Activated T-helper 9 cell treated with anti-CD3 and anti-CD28 coated beads, Interleukin-2, amount 50 U/mL, for 16 hours (primary cell): ENCODE measurements around the gene KRTAP4-9.
"Not testable (repeated sequence)": the region's sequence is repeated elsewhere in the genome, so short reads cannot be mapped to it uniquely, and the experiment has no call there.

Experiments
- DNase-seq: peaks from one replicate; pipeline ENCODE4 v3.0.0-alpha.2; 2020; ENCODE audit warnings: low read depth

The KRTAP4-9 gene

GRCh38 chr17:41131979-41132378 lies 26.8 kb downstream of the KRTAP4-9 start:
- DNase-seq = no peak

DNA sequence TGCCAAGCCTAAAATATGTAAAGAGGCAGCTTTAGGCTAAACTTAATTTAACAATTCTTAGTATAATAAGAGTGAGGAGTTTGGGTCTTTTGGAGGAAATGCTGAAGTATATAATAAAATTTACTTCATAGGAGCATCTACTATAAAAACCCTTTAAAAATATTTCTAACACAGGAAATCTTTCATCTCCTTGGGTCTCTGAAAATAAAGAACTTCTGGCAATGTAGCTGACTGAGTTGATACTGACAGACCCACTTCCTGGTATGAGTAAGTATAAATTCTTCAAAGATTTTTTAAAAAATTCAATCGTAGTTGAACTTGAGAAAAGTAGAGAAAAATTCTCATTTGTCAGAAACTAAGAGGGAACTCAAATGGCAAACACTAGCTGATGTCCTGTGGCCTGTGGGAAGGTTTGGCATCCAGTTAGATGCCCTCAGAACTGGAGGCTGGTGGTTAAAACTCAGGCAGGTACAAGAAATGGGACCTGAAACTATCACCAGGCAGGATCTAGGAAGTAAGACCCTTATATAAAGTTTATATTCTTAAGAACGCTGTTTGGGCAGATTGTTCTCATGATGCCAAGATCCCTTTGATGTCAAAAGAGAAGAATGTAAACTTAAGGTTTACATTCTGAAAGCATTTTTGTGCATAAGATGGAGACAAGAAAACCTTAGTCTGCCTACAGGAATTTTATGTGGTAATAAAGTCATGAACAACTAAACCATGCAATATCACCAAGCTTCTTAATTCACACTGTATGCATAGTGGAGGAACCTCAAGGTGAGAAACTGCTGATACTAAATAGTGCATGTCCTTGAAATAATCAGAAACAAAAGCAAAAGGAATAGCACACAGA lies 28.9 kb downstream of the KRTAP4-9 start:
- DNase-seq = no peak

- not testable (repeated sequence) for DNase-seq
These were observed 34.7 kb downstream of the KRTAP4-9 start for GRCh38 chr17:41139865-41140264.

DNA sequence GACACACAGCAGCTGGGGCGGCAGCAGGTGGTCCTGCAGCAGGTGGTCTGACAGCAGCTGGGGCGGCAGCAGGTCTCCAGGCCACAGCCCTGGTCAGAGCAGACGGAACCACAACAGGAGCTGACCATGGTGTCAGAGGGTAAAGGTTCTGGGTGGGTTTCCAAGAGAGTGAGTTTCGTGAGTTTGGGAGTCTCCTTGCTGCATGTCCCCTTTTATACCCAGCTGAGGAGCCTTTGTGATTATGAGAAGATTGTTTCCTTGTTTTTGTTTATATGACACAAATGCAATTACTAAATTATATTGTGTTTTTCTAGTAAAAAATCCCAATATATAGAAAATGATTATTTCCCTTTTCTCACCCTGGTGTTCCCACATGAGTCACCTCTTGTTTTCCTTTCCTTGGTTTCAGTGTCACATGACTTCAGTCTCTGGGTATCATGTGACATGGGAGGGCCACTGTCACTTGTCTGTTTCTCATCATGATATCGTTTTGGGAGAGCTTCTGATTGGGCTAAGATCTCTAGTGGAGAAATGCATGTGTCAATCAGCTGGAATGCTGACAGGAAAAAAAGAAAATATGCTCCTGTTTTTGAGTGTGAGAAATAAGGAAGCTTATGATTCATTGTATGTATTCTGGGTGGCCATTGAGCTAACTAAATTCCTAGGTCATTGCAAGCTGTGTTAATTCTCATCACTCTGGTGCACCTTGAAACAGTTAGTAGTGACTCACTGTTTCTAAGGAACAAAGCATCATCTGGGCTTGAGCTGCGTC lies 35.4 kb downstream of the KRTAP4-9 start, which contains the start of gene KRTAP4-6:
Gene KRTAP4-6, minus strand, starts transcription at position 185 of the 772 bp plus-strand sequence. Its CDS starts 57 bp downstream, at position 128.
- DNase-seq = no peak

DNA sequence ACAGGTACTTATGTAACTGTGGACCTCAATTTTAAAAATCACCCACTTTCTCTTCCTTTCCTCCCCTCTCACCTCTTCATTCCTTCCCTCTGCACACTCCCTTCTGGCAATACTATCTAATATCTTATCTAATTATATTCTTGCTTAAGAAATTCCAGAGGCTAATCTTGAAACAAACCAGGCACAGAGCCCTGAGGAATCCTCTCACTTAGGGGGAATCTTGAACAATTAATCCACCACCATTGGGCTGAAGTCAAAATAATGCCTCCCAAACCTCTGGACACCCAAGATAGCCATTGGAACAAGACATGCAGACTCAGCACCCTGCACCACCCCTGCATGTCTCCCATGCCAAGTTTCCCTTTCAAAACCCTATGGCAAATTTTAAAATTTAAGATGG lies 36.2 kb downstream of the KRTAP4-9 start:
- DNase-seq = no peak

DNA sequence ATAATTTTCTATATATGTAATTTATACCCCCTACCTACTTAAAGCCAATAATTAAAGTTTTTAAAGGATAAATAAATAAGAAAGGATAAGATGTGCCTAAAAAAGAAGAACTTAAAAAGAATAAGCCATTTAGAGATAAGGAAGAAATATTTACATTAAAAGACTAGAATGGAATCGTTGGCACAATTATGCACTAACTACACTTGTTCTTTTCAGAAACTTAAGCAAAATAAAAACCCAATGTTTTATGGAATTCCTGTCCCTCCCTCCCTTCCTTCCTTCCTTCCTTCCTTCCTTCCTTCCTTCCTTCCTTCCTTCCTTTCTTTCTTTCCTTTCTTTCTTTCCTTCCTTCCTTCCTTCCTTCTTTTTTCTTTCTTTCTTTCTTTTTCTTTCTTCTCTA lies 39.7 kb downstream of the KRTAP4-9 start:
- DNase-seq = no peak

DNA sequence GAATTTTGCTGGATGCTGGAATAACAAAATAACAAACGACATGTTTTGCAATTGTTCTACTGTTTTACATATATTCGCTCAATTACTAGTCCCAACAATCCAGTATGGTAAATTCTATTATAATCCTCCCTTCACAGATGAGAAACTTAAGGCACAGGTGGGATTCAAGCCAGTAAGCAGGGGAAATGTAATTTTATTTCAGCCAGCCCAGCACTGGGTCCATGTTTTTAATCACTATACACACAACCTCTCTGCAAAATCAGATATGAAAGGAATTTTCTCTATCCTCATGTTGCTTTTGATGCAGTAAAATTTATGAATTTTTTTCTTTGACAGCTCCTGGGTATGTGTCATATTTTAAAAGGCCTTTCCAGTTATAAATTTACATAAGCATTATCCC lies 40.1 kb downstream of the KRTAP4-9 start:
- no peak for DNase-seq

DNA sequence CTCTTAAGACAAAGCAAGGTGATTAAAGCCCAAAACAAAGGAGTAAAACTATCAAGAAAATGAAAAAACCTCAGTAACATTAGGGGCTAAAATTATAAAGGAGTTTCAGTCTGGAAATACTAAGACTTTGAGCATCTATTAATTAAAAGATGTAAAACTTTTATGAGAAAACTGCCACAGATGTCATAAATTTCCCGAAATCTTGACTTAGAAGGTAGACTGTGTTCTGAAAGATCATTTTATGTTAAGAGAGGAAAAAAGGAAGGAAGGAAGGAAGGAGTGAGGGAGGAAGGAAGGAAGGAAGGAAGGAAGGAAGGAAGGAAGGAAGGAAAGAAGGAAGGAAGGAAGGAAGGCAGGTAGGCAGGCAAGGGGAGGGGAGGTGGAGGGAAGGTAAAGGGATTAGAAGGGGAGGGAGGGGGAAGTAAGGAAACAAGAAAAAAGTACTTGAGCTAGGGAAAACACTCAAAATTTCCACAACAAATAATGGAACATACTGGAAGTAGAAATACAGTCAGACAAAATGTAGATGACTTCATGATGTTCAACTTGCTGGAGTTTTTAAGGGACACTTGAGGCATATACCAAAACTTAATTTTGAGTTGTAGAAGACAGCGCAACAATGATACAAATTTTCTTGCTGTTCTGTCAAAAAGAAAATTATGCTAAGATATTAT lies 42.5 kb downstream of the KRTAP4-9 start:
- DNase-seq = no peak

DNA sequence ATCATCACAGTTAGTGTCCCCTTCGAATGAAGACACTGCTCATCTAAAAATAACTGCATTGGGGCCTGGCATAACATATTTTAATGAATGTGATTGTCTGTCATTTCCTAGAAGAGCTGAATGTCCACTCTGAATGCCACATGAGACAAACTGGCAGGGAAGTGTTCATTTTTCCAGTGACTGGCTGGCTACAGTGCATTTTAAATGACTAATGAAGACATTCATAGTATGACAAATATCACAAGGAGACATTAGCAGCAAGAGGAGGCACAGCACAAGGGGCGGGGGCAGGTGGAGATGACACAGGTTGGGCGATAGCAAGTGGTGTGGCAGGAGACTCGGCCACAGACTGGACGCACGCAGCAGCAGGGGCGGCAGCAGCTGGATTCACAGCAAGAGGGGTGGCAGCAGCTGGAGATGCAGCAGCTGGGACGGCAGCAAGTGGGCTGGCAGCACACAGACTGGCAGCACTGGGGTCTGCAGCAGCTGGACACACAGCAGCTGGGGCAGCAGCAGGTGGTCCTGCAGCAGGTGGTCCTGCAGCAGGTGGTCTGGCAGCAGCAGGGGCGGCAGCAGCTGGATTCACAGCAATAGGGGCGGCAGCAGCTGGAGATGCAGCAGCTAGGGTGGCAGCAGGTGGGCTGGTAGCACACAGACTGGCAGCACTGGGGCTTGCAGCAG lies 43.9 kb downstream of the KRTAP4-9 start:
- not testable (repeated sequence) for DNase-seq

GRCh38 chr17:41149652-41149985 lies 44.4 kb downstream of the KRTAP4-9 start, which contains the start of gene KRTAP4-5:
Gene KRTAP4-5 (minus strand): TSS chr17:41149825. CDS start chr17:41149767, 58 bp downstream.
- DNase-seq = no peak

GRCh38 chr17:41150026-41150425 lies 44.8 kb downstream of the KRTAP4-9 start:
- DNase-seq = no peak

- DNase-seq = no peak
These were observed 46.3 kb downstream of the KRTAP4-9 start for GRCh38 chr17:41151525-41151924.

DNA sequence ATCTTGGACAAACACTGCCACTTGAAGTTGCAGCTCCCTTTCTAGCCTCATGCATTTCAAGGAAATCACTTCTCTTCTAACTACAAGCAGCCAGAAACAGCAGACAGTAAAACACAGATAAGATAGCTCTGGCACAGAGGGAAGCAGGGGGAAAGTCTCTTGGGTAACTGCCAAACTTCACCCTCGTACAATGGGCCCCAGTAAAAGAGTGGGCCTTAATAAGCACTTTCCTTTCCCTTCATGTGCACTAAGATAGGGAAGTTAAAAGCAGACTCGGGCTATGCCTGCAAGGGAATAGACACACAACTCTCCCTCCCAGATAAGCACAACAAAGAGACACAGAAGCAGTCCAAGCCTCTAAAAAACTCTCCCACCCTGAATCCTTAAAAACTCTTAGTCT lies 48.7 kb downstream of the KRTAP4-9 start:
- DNase-seq = no peak
